ENCODE results near the gene HCAR2.
"Not testable (repeated sequence)": the region's sequence is repeated elsewhere in the genome, so short reads cannot be mapped to it uniquely, and the experiment has no call there.

Gene HCAR2

DNA sequence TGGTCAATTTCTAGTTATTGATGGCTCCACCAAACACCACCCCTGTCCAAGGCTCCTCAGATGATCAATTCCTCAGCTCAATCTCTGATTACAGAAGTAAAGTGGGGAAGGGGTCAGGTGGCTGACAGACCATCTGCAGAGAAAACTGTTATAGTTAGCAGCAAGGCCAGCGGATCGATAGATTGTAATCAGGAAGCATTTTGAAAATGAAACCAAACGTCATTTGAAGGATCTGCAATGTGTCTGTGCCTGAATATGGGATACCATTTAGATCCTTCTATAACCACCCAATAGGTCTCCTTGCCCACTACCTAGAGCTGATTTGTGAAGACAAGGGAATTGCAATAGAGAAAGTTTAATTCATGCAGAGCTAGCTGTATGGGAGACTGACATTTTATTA is 11.6 kb downstream of the HCAR2 start:
- no peak for DNase-seq
- Histone ChIP-seq H3K4me3 (ENCODE audit: low read depth, low read length) (no peak overlapping the region), H3K27me3 (replicated peaks) (no peaks in the 10 kb centered on the region), H3K27ac (no peak overlapping the region), H3K36me3 (replicated peaks) (no peaks in the 10 kb centered on the region)
- in situ Hi-C loops (cut with HindIII; ENCODE audit: low pct_ligation_motif_present, low sequenced_read_pairs) = no loop called here
- TF ChIP-seq, protein P1, sequence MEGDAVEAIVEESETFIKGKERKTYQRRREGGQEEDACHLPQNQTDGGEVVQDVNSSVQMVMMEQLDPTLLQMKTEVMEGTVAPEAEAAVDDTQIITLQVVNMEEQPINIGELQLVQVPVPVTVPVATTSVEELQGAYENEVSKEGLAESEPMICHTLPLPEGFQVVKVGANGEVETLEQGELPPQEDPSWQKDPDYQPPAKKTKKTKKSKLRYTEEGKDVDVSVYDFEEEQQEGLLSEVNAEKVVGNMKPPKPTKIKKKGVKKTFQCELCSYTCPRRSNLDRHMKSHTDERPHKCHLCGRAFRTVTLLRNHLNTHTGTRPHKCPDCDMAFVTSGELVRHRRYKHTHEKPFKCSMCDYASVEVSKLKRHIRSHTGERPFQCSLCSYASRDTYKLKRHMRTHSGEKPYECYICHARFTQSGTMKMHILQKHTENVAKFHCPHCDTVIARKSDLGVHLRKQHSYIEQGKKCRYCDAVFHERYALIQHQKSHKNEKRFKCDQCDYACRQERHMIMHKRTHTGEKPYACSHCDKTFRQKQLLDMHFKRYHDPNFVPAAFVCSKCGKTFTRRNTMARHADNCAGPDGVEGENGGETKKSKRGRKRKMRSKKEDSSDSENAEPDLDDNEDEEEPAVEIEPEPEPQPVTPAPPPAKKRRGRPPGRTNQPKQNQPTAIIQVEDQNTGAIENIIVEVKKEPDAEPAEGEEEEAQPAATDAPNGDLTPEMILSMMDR (IDR thresholded peaks at IDR 0.05; ENCODE audit: low read depth, low read length, missing control alignments) = no peak

DNA sequence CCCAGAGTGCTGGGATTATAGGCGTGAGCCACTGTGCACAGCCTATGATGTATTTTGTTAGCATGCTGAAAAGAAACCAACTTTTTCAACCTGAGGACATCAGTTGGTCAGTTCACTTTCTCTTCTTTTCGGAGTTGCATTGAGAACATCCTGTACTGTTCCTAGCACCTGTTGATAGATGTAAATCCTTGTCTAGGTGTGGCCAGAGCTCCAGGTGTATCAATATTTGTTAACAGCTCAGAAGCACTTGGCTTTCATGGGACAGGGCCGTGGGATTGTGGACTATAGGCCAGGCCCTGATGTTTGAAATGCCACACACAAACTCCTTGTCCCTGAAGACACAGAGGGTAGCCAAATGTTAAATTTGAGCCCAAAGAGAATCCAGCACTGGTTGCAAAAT is 14.9 kb downstream of the HCAR2 start:
- in situ Hi-C loops (cut with HindIII; ENCODE audit: low pct_ligation_motif_present, low sequenced_read_pairs) = no loop called here
- Histone ChIP-seq H3K27me3 (replicated peaks) (no peaks in the 10 kb centered on the region), H3K27ac (no peak overlapping the region), H3K36me3 (replicated peaks) (no peaks in the 10 kb centered on the region), H3K4me3 (ENCODE audit: low read depth, low read length) (no peak overlapping the region)
- TF ChIP-seq, protein P1 (IDR thresholded peaks at IDR 0.05; ENCODE audit: low read depth, low read length, missing control alignments) = no peak
- DNase-seq = no peak

DNA sequence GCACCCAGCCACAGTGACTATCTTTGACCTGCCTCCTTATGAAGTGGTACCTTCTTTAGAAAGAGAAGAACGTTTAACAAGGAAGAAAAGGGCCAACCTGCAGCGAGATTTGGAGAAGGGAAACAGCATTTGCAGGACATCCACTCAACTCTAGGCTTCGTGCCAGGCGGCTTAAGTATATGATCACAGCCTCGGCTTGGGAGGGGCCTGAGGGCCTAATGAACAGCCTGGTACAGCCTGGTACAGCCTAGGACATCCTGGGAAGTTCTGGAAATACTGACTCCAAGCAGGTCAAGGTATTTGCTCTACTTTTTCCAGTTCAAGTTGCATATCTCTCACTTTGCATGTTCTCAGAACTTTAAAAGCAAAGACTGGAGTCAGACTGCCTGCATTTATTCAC is 16.1 kb downstream of the HCAR2 start:
- in situ Hi-C loops (cut with HindIII; ENCODE audit: low pct_ligation_motif_present, low sequenced_read_pairs) = no loop called here
- Histone ChIP-seq H3K36me3 (replicated peaks) (no peaks in the 10 kb centered on the region), H3K4me3 (ENCODE audit: low read depth, low read length) (no peak overlapping the region), H3K27me3 (replicated peaks) (no peaks in the 10 kb centered on the region), H3K27ac (no peak overlapping the region)
- DNase-seq = no peak
- TF ChIP-seq, protein P1 (IDR thresholded peaks at IDR 0.05; ENCODE audit: low read depth, low read length, missing control alignments) = no peak

DNA sequence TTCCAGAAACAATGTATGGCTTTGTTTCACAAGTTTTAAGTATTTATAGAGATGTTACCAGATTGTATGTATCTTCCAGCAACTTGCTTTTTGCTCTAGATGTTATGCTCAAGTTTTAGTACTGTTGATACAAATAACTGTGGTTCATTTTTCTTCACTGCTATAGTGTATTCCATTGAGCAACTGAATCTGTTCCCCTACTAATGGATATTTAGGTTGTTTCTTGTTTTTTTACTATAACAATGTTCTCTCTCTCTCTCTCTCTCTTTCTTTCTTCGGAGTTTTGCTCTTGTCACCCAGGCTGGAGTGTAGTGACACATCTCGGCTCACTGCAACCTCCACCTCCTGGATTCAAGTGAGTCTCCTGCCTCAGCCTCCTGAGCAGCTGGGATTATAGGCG is 16.6 kb downstream of the HCAR2 start:
- Histone ChIP-seq H3K27me3 (replicated peaks) (no peaks in the 10 kb centered on the region), H3K27ac (no peak overlapping the region), H3K4me3 (ENCODE audit: low read depth, low read length) (no peak overlapping the region), H3K36me3 (replicated peaks) (no peaks in the 10 kb centered on the region)
- no peak for DNase-seq
- in situ Hi-C loops (cut with HindIII; ENCODE audit: low pct_ligation_motif_present, low sequenced_read_pairs) = no loop called here
- TF ChIP-seq, protein P1 (IDR thresholded peaks at IDR 0.05; ENCODE audit: low read depth, low read length, missing control alignments) = no peak

DNA sequence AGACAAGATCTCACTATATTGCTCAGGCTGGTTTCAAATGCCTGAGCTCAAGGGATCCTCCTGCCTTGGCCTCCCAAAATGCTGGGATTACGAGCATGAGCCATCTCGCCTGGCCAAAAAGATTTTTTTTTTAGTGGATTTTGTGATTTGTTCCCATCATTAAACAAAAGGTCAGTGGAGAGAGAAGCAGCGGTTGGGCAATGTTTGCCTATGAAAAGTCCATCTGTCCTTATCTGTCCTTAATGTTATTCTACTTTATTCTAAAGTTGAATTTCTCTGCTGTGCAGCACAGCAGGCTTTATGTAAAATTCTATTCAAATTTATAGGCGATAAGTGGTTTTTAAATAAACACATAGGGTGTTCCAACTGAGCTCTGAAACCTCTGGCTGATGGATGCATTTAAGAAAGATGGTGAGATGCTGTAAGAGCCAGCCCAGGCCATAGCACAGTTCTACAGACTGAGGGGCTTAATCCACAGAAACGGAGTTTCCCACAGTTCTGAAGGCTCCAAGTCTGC is 18.8 kb downstream of the HCAR2 start:
- DNase-seq = no peak
- in situ Hi-C loops (cut with HindIII; ENCODE audit: low pct_ligation_motif_present, low sequenced_read_pairs) = no loop called here
- Histone ChIP-seq H3K36me3 (replicated peaks) (no peaks in the 10 kb centered on the region), H3K27me3 (replicated peaks) (no peaks in the 10 kb centered on the region), H3K27ac (no peak overlapping the region), H3K4me3 (ENCODE audit: low read depth, low read length) (no peak overlapping the region)
- TF ChIP-seq, protein P1 (IDR thresholded peaks at IDR 0.05; ENCODE audit: low read depth, low read length, missing control alignments) = no peak

DNA sequence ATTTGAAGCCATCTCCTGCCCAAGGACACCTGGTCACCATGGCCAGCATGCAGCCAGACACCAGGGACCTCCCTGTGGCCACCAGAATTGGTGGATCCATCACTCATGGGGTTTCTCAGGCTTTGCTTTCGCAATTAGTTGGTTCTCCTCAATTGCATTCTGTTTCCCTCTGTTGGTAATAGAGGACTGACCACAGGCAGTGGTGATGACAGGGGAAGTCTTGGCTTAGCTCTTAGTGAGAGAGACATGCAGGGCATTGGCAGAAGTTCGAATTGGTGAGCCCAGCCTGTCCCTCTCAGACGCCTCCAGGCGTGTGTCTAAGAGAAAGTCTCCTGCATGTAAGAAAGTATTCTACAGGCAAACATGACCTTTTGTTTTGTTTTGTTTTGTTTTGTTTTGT is 21.3 kb downstream of the HCAR2 start:
- TF ChIP-seq, protein P1 (IDR thresholded peaks at IDR 0.05; ENCODE audit: low read depth, low read length, missing control alignments) = no peak
- H3K27ac ChIP-seq = no peak overlapping the region
- H3K36me3 ChIP-seq (replicated peaks) = no peaks in the 10 kb centered on the region
- no peaks in the 10 kb centered on the region for H3K27me3 ChIP-seq (replicated peaks)
- in situ Hi-C loops (cut with HindIII; ENCODE audit: low pct_ligation_motif_present, low sequenced_read_pairs) = no loop called here
- no peak for DNase-seq
- no peak overlapping the region for H3K4me3 ChIP-seq (ENCODE audit: low read depth, low read length)

DNA sequence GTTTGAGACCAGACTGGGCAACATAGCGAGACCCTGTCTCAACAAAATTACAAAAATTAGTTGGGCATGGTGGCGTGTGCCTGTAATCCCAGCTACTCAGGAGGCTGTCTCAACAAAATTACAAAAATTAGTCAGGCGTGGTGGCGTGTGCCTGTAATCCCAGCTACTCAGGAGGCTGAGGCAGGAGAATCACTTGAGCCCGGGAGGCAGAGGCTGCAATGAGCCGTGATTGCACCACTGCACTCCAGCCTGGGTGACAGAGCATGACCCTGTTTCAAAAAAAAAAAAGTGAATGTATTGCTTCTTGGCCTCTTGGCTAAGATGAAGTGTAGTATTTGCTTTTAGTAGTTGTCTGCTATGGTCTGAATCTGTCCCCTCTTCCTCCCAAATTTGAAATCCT is 22.2 kb downstream of the HCAR2 start:
- H3K4me3 ChIP-seq (ENCODE audit: low read depth, low read length); H3K27ac ChIP-seq; DNase-seq; in situ Hi-C loops (cut with HindIII; ENCODE audit: low pct_ligation_motif_present, low sequenced_read_pairs); H3K27me3 ChIP-seq (replicated peaks); H3K36me3 ChIP-seq (replicated peaks): not testable (repeated sequence)

DNA sequence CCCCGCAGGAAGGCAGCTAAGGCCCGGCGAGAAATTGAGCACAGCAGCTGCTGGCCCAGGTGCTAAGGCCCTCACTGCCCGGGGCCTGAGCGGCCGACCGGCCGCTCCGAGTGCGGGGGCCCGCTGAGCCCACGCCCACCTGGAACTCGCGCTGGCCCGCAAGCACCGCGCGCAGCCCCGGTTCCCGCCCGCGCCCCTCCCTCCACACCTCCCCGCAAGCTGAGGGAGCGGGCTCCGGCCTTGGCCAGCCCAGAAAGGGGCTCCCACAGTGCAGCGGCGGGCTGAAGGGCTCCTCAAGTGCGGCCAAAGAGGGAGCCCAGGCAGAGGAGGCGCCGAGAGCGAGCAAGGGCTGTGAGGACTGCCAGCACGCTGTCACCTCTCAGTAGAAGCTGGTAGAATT is 26.4 kb downstream of the HCAR2 start:
- H3K36me3 ChIP-seq (replicated peaks); DNase-seq; H3K27ac ChIP-seq; H3K27me3 ChIP-seq (replicated peaks); H3K4me3 ChIP-seq (ENCODE audit: low read depth, low read length); in situ Hi-C loops (cut with HindIII; ENCODE audit: low pct_ligation_motif_present, low sequenced_read_pairs): not testable (repeated sequence)

DNA sequence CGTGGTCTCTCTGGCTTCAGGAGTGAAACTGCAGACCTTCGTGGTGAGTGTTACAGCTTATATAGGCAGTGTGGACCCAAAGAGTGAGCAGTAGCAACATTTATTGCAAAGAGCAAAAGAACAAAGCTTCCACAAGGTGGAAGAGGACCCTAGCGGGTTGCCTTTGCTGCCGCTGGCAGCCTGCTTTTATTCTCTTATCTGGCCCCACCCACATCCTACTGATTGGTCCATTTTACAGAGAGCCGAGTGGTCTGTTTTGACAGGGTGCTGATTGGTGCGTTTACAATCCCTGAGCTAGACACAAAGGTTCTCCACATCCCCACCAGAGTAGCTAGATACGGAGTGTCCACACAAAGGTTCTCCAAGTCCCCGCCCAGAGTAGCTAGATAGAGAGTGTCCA is 27.1 kb downstream of the HCAR2 start:
- H3K27ac ChIP-seq; H3K4me3 ChIP-seq (ENCODE audit: low read depth, low read length); in situ Hi-C loops (cut with HindIII; ENCODE audit: low pct_ligation_motif_present, low sequenced_read_pairs); H3K27me3 ChIP-seq (replicated peaks); DNase-seq; H3K36me3 ChIP-seq (replicated peaks): not testable (repeated sequence)

All from brain microvascular endothelial cell (primary cell).